NCI-H146 (cell line): ENCODE results near the gene B3GALT5.

Source experiments
- DNase-seq: peaks from one replicate; lab custom pipeline; 2025; lab: John Stamatoyannopoulos, UW

B3GALT5 gene

DNA sequence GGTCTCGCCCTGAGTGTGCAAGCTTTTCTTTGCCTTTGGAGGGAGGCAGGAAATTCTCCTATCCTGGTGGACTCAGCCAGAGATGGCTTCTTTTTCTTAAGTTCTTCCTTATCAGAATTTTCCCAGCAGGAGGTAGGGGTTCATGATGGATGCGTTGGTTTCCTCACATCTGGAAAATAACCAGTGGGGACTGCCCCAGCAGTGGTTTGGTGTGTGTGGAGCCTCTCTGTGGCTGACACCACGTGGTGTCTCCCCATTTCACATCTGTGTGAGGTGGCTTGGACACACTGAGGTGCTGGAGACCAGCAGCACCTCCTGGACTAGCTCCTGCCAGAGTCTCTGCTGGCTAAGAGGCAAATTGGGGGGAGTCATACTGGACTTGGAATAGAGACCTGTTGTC, 32.6 kb downstream of the B3GALT5 start:
- DNase-seq = no peak

- no peak for DNase-seq
These were observed 34.7 kb downstream of the B3GALT5 start for GRCh38 chr21:39647476-39647875.

DNA sequence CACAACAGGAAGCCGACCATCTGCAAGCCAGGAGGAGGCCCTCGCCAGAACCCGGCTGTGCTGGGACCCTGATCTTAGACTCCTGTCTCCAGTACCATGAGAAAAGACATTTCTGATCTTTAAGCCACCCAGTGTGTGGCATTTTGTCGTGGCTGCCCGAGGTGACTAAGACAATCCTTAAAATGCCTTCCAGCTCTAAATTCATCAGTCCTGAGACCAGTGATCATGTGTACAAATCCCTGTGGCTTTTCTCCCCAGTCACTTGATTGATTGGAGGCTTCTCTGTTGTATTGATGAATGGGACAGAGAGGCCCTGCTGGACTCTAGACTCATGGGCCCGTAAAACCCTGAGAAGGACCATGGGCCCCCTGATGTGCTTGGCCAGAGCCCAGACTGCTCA, 36.1 kb downstream of the B3GALT5 start:
- DNase-seq = no peak

GRCh38 chr21:39649526-39649925, 36.8 kb downstream of the B3GALT5 start:
- no peak for DNase-seq

- DNase-seq = no peak
These were observed 37.6 kb downstream of the B3GALT5 start for GRCh38 chr21:39650306-39650705.

DNA sequence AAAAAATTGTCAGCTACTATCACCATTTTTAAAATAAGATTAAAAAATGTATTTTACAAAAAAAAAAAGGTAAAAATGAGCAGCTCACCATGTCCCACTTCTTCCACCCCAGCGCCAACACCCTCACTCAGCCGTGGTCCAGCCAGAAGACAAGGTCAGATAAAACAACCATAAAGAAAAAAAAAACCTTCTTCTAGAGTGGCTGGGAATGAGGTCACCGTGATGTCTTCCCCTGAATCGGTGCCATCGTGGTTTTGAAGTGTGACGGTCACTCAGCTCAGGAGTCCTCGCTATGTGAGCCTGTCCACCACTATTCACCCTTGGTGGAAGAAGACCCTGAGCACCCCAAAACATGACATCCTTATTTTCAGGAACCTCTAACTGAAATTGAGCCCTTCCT, 38.1 kb downstream of the B3GALT5 start:
- no peak for DNase-seq

- DNase-seq = no peak
These were observed 38.5 kb downstream of the B3GALT5 start for GRCh38 chr21:39651206-39651605.

GRCh38 chr21:39654951-39655350, 42.2 kb downstream of the B3GALT5 start:
- DNase-seq = no peak

DNA sequence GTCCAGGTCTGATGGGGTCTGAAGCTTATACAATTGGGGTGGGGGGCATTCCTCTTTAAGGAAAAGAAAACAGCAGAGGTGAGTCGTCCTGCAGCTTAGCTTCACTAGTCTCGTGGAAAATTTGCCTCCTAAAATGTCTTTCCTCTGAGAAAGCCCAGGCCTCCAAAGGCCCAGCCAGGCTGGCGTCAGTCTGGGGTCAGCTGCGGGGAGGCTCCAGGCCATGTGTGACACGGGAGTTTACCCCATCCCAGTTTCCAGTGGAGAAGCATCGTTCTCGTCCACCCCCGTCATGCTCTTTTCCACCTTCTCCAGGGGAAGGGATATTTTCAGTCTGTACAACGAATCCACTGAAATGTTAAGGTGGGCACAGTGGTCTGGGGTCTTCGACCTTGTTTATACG, 42.8 kb downstream of the B3GALT5 start:
- no peak for DNase-seq

DNA sequence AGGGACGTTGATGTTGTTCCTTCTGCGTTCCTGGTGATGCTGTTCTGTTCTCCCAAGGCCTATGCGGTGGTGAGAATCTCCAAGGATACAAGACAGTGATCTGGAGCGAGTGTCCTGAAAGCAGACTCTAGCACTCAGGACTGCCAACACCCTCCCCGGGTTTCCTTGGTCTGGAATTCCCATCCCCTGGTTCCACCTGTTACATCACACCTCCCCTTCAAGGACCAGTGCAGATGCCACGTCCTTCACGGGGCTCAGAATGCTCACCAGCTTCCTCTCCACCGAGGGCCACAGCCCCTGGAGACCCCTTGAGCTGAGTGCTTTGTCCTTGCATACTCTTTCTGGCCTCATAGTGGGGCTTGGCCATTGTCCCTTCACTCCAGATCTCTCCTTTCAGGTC, 43.5 kb downstream of the B3GALT5 start:
- no peak for DNase-seq

DNA sequence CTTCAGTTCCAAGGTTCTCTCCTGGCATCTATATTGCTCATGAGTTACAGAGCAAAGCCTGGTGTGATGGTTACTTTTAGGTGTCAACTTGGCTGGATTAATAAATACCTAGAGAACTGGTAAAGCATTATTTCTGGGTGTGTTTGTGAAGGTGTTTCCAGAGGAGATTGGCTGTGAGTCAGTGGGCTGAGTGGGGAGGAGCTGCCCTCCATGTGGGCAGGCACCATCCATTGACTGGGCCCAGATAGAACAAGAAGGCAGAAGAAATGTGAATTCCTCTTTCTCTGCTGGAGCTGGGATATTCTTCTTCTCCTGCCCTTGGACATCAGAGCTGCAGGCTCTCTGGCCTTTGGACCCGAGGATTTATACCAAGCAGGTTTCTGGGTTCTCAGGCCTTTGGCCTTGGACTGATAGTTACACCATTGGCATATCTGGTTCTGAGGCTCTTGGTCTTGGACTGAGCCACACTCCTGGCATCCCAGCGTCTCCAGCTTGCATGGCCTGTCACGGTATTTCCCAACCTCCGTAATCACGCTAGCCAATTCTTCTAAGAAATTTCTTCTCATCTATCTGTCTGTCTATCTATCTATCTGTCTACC, 44.5 kb downstream of the B3GALT5 start:
- no peak for DNase-seq

DNA sequence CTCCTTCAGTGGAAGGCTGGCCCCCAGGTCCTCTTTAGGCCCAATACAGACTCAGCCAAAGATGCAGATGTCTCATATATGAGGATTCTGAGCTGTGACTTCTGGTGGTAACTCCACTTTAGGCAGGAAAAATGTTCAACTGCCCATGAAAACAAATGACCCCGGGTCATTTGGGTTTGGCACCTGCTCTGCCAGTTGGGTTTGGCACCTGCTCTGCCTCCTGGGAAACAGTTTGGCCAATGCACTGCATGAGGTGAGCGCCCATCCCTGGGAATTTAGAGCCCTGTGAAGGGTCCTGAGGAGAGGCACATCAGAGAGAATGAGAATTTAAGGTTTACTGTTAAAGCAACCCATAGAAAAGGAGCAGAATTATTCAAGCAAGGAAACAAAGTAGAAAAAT, 45.3 kb downstream of the B3GALT5 start:
- DNase-seq = no peak

- no peak for DNase-seq
These were observed 46.5 kb downstream of the B3GALT5 start for GRCh38 chr21:39659070-39659815.

DNA sequence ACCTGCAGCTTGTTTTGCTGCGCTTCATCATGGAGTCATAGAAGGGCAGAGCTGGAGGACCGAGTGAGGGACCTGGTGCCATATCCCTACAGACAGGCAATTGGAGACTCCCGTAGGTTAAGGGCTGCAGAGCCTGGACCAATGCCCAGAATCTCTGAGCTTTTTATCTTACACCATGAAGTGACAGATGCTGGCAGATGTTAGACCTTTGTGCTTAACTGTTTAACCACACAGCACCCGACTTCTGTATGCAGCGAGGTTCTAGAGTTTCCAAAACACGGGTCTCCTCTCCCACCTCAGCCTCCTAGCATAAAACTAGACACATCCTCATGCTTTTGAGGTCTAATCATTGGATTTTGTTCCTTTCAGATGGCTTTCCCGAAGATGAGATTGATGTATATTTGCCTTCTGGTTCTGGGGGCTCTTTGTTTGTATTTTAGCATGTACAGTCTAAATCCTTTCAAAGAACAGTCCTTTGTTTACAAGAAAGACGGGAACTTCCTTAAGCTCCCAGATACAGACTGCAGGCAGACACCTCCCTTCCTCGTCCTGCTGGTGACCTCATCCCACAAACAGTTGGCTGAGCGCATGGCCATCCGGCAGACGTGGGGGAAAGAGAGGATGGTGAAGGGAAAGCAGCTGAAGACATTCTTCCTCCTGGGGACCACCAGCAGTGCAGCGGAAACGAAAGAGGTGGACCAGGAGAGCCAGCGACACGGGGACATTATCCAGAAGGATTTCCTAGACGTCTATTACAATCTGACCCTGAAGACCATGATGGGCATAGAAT, 47.6 kb downstream of the B3GALT5 start:
- DNase-seq = peak; percentile 20

GRCh38 chr21:39661121-39661520, 48.4 kb downstream of the B3GALT5 start:
- DNase-seq = no peak

GRCh38 chr21:39661740-39662139, 49.0 kb downstream of the B3GALT5 start:
- DNase-seq = no peak

DNA sequence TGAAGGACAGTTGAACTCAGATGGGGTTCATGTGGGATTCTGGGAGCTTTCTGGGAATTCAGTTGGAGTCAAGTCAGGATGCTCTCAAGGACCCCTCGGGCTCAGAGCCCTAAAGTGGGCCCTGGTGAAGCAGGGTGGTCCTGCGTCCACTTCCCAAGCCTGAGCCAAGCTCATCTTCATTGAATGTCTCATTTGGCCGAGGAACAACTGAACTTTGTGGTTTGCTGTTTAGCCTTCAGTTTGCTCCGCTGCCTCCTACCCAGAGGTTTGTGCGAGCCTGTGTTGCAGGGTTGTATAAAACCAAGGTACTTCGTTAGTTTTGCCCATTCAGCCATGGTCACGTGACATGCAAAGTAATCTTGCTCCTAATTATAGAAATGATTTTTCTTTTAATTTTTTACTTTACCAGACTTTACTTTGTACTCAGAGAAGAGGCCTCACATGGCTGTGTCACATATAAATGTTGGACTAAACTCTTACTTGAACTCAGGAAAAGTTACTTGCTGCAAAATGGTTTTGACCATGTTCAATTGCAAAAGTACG, 49.7 kb downstream of the B3GALT5 start:
- no peak for DNase-seq

- DNase-seq = no peak
These were observed 50.3 kb downstream of the B3GALT5 start for GRCh38 chr21:39663066-39663465.

- no peak for DNase-seq
These were observed 51.2 kb downstream of the B3GALT5 start for GRCh38 chr21:39663742-39664492.

GRCh38 chr21:39664586-39664985, 51.8 kb downstream of the B3GALT5 start:
- DNase-seq = no peak

- no peak for DNase-seq
These were observed 53.3 kb downstream of the B3GALT5 start for GRCh38 chr21:39666026-39666425.

GRCh38 chr21:39666681-39667315, 54.1 kb downstream of the B3GALT5 start:
- no peak for DNase-seq
